Measurements from ENCODE around the gene FSIP1.
A peak's percentile ranks its signal among the peaks of the same experiment; 100 is the strongest.

FSIP1 gene

GRCh38 chr15:39581242-39581792 is 201.3 kb downstream of the FSIP1 start:
- TF ChIP-seq CTCF (IDR thresholded peaks at IDR 0.05; ENCODE audit: control insufficient read depth, extremely low read depth, insufficient read depth): no peak
- no peak for DNase-seq (ENCODE audit: low read depth)
- peak overlapping the region; percentile 44 for H3K4me3 ChIP-seq (ENCODE audit: low read depth, low read length)

- peak within 1 kb of the TSS; percentile 44 for H3K4me3 ChIP-seq (ENCODE audit: low read depth, low read length)
- TF ChIP-seq CTCF (IDR thresholded peaks at IDR 0.05; ENCODE audit: control insufficient read depth, extremely low read depth, insufficient read depth): no peak
- no peak for DNase-seq (ENCODE audit: low read depth)
These were observed 202.0 kb downstream of the FSIP1 start, which contains the start of gene THBS1 for GRCh38 chr15:39580485-39581241. Gene THBS1 (plus strand): TSS chr15:39581079. CDS start chr15:39581858, 779 bp downstream.

DNA sequence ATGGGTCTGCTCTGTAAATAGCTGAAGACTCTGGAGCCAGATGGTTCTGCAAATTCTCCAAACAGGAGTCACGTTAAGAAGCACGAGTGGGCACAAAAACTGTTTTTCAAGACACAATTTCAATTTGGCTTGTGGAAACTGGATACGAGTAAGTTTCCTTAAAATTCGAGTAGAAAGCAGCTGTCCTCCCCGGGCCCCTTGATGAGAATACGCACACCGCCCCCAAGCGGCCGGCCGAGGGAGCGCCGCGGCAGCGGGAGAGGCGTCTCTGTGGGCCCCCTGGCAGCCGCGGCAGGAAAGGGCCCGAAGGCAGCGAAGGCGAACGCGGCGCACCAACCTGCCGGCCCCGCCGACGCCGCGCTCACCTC is 202.5 kb downstream of the FSIP1 start:
- peak overlapping the region; percentile 44 for H3K4me3 ChIP-seq (ENCODE audit: low read depth, low read length)
- TF ChIP-seq CTCF (IDR thresholded peaks at IDR 0.05; ENCODE audit: control insufficient read depth, extremely low read depth, insufficient read depth): peak; percentile 62
- DNase-seq (ENCODE audit: low read depth): no peak

DNA sequence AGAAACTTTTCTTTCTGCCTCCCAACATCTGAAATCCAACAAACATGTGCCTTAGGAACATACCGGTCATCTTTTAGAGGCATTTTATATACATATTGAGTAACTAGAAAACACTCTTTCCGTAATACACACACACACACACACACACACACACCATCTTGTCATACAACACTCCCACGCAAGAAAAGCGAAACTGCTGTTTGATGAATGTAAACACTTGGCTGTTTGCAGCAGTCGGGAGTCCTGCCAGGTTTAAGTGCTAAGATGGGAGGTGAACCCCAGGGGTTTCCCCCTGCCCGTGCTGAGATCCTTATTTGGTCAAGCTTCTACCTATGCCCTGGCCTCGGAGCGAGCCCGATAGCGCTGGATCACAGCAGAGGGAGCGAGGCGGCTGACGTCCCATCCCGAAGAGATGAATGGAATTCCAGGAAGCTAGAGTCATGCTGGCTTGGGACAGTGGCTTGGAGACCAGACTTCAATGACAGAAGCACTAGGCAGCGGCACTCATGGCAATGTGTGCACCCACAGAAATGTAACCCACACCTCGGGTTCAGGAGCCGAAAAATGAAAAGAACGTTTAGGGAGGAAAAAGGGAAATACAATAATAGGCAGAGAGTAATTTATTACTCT is 203.0 kb downstream of the FSIP1 start:
- no peak for TF ChIP-seq CTCF (IDR thresholded peaks at IDR 0.05; ENCODE audit: control insufficient read depth, extremely low read depth, insufficient read depth)
- no peak overlapping the region for H3K4me3 ChIP-seq (ENCODE audit: low read depth, low read length)
- no peak for DNase-seq (ENCODE audit: low read depth)

DNA sequence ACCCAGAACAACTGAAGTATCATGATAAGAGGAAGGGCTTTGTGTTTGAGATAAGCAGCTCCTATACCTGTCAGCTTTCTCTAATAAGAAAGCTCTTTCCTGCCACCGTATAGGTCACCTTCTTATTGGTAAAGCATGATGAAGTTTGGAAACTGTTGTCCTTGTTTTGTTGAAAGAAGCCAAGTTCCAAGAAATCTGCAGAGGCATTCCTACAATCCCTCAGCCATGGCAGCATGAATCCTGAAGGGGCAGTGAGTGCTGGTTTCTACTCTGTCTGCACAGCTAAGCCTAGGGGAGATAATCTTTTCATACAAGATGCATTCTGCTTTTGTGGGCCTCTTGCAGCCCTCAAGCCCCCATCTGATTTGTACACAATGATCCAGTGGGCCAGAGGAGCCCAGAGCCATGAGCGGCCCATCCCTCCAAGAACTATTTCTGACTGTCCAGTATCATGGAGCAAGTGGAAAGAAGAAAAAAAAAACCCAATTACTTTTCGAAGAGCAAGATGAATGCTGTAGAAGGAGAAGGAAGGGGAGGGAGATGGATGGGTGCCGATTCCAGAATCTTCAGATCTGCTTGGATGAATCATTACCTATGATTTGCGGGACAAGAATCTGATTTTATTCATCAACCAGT is 203.7 kb downstream of the FSIP1 start:
- no peak for TF ChIP-seq CTCF (IDR thresholded peaks at IDR 0.05; ENCODE audit: control insufficient read depth, extremely low read depth, insufficient read depth)
- H3K4me3 ChIP-seq (ENCODE audit: low read depth, low read length): no peak overlapping the region
- DNase-seq (ENCODE audit: low read depth): no peak

- no peak overlapping the region for H3K4me3 ChIP-seq (ENCODE audit: low read depth, low read length)
- no peak for TF ChIP-seq CTCF (IDR thresholded peaks at IDR 0.05; ENCODE audit: control insufficient read depth, extremely low read depth, insufficient read depth)
- peak; percentile 84 for DNase-seq (ENCODE audit: low read depth)
These were observed 207.5 kb downstream of the FSIP1 start for GRCh38 chr15:39575180-39575579.

Data from LNCaP clone FGC (cell line).